Colonic mucosa (tissue), 4 donors: ENCODE measurements around the gene SYTL3. TPM values are rescaled to one million over a fixed set of nuclear protein-coding genes. Genes with fewer than 3 reads are reported as not detected.
A peak's percentile ranks its signal among the peaks of the same experiment; 100 is the strongest.
"Not testable (repeated sequence)": the region's sequence is repeated elsewhere in the genome, so short reads cannot be mapped to it uniquely, and the experiment has no call there.

Experiments used
- DNase-seq: peaks from one replicate; pipeline ENCODE4 v3.0.0-alpha.2; 2020
- H3K27ac ChIP-seq: fragments of 200-600 bp; one replicate; pipeline ENCODE4 v1.8.0; 2021
- H3K27me3 ChIP-seq: fragments of 200-600 bp; one replicate; pipeline ENCODE4 v1.8.0; 2021
- H3K36me3 ChIP-seq: fragments of 200-600 bp; one replicate; pipeline ENCODE4 v1.8.0; 2021
- H3K4me1 ChIP-seq: fragments of 200-600 bp; one replicate; pipeline ENCODE4 v1.8.0; 2021; ENCODE audit warnings: mild to moderate bottlenecking
- H3K4me3 ChIP-seq: fragments of 200-600 bp; one replicate; pipeline ENCODE4 v1.8.0; 2021
- H3K9ac ChIP-seq, 2 donors: one replicate each; pipeline ENCODE4 v1.7.0; 2013; ENCODE audit warnings: control low read depth in 2 of 2, low read depth in 2 of 2, low read length in 2 of 2
- H3K9me3 ChIP-seq: fragments of 200-600 bp; one replicate; pipeline ENCODE4 v1.8.0; 2021
- intact Hi-C: fragments of 100-400 bp; cut with DNase I; formaldehyde crosslinking; loops from one replicate; pipeline ENCODE4 v1.14.1; 2022
- total RNA-seq, 2 donors: library from RNA; stranded (reverse); fragmentation: NEBNext Ultra II Directional in 1 of 2; extraction: Animal tissue kit (Norgen Biotek cat#: 25700) in 1 of 2; gene quantifications; one replicate each; pipeline ENCODE4 v1.2.1, GENCODE V29; 2021
- TF ChIP-seq, protein P1 (sequence below): fragments of 200-600 bp; IDR thresholded peaks from one replicate; pipeline ENCODE4 v1.8.0; 2022; ENCODE audit warnings: antibody characterized with exemption, mild to moderate bottlenecking
- donor health status: healthy.
- donor health status: DM: no; HTN: no; CAD: no.
- donor health status: DM: no; HTN: no; CAD: no.

The SYTL3 gene
- total RNA-seq, 2 donors from 2014 or later, result 1.1 to 3.1 TPM

DNA sequence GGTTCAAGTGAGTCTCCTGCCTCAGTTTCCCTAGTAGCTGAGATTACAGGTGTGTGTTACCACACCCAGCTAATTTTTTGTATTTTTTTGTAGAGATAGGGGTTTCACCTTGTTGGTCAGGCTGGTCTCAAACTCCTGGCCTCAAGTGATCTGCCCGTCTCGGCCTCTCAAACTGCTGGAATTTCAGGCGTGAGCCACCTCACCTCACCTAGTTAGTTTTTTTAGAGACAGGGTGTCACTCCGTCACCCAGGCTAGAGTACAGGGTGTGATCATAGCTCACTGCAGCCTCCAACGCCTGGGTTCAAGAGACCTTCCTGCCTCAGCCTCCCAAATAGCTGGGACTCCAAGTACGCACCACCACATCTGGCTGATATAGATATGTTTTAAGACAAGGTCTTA lies 22.9 kb downstream of the SYTL3 start:
- intact Hi-C loops, result no loop called here
- H3K4me1 ChIP-seq, result no peaks in the 10 kb centered on the region
- H3K4me3 ChIP-seq, result no peak overlapping the region
- H3K9ac ChIP-seq, result no peak overlapping the region
- H3K9me3 ChIP-seq, result no peaks in the 10 kb centered on the region
- H3K27ac ChIP-seq, result no peak overlapping the region
- TF ChIP-seq, protein P1, sequence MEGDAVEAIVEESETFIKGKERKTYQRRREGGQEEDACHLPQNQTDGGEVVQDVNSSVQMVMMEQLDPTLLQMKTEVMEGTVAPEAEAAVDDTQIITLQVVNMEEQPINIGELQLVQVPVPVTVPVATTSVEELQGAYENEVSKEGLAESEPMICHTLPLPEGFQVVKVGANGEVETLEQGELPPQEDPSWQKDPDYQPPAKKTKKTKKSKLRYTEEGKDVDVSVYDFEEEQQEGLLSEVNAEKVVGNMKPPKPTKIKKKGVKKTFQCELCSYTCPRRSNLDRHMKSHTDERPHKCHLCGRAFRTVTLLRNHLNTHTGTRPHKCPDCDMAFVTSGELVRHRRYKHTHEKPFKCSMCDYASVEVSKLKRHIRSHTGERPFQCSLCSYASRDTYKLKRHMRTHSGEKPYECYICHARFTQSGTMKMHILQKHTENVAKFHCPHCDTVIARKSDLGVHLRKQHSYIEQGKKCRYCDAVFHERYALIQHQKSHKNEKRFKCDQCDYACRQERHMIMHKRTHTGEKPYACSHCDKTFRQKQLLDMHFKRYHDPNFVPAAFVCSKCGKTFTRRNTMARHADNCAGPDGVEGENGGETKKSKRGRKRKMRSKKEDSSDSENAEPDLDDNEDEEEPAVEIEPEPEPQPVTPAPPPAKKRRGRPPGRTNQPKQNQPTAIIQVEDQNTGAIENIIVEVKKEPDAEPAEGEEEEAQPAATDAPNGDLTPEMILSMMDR, result no peak
- H3K36me3 ChIP-seq, result no peaks in the 10 kb centered on the region
- peak; percentile 4 for DNase-seq
- H3K27me3 ChIP-seq, result no peaks in the 10 kb centered on the region

DNA sequence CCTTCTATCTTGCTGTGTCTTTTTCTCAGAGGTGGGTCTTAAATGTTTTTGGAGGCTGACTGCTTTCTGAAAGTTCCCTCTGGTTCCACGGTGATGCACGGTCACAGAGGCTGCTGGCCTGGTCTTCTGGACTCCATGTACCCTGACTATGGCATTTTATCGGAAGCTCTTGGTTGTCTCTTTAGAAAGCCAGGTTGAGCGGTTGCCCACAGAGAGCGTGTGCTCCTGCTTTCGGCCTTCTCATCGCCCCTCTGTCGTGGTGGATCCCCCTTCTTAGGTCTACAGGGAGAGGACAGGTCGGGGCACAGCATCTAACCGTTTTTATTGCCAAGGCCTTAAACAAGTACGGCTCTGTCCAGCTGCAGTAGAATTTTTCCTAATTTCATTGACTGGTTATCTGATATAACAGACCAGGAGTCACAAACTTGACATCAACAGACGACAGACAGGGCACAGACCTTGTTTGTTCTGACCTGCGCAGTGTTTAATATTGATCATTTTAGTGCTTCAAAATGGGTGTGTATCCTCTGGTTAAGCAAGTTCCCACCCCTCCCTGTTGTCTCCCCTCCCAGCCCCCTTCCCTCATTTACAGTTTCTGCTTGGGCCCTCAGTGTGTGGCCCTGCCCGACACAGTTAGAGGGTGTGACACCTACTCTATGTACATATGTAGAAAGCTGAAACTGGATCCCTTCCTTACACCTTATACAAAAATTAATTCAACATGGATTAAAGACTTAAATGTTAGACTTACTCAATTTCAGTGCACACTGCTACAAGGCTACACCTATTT lies 24.7 kb downstream of the SYTL3 start:
- Histone ChIP-seq H3K27ac (no peak overlapping the region), H3K9ac (no peak overlapping the region), H3K4me3 (no peak overlapping the region), H3K9me3 (no peaks in the 10 kb centered on the region), H3K27me3 (no peaks in the 10 kb centered on the region), H3K4me1 (no peaks in the 10 kb centered on the region), H3K36me3 (no peaks in the 10 kb centered on the region)
- TF ChIP-seq, protein P1, result no peak
- DNase-seq, result peak; percentile 9
- intact Hi-C loops, result no loop called here

DNA sequence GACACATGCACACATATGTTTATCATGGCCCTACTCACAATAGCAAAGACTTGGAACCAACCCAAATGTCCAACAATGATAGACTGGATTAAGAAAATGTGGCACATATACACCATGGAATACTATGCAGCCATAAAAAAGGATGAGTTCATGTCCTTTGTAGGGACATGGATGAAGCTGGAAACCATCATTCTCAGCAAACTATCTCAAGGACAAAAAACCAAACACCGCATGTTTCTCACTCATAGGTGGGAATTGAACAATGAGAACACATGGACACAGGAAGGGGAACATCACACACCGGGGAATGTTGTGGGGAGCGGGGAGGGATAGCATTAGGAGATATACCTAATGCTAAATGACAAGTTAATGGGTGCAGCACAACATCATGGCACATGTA lies 27.2 kb downstream of the SYTL3 start:
- H3K4me3 ChIP-seq, H3K27me3 ChIP-seq, H3K4me1 ChIP-seq, H3K27ac ChIP-seq, H3K9ac ChIP-seq, H3K36me3 ChIP-seq, intact Hi-C loops, H3K9me3 ChIP-seq: not testable (repeated sequence)
- peak; percentile 0 for DNase-seq

DNA sequence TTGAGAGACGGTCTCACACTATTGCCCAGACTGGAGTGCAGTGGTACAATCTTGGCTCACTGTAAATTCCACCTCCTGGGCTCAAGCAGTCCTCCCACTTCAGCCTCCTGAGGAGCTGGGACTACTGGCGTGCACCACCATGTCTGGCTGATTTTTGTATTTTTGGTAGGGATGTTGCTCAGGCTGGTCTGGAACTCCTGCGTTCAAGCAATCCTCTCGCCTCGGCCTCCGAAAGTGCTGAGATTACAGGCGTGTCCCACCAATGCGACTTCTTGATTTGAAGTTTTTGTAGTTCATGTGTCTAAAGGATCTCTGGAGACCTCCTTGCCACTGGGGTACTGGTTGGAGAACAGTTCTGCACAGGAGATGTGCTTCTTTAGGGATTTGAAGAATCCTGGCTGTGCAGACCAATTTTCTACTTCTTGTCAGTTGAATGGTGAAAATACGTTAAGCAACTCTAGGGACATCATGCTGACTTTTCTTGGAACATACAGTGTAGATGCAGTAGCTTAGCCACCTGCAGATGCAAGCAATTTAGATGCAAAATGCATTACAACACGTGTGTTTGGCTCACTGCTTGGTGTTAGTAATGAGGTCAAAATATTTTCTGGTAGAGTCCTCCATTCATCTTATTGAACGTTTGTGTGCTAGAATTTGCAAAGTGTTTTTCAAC lies 28.2 kb downstream of the SYTL3 start:
- Histone ChIP-seq H3K9me3 (no peaks in the 10 kb centered on the region), H3K27ac (no peak overlapping the region), H3K9ac (no peak overlapping the region), H3K4me1 (no peaks in the 10 kb centered on the region), H3K36me3 (no peaks in the 10 kb centered on the region), H3K4me3 (no peak overlapping the region), H3K27me3 (no peaks in the 10 kb centered on the region)
- DNase-seq, result peak; percentile 9
- intact Hi-C loops, result no loop called here
- TF ChIP-seq, protein P1, result no peak

DNA sequence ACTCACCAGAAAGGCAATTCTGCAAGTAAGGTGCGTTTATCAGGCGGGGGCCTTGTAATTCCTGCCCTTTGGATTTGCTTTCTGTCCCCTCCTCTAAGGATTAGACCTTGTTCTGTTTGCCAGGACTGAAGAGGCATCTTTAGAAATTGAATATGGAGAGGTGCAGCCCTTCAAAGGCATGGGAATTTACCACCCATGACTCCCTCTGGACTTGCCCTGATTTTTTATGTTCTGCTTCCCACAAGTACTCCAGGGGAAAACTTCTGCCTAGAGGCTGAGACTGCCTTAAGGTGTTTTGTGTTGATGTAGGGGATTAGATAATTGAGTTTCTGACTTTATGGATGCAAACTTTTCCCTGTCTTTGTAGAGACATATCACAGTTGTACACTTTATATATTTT lies 30.2 kb downstream of the SYTL3 start:
- TF ChIP-seq, protein P1, result no peak
- intact Hi-C loops, result no loop called here
- no peaks in the 10 kb centered on the region for H3K9me3 ChIP-seq

DNA sequence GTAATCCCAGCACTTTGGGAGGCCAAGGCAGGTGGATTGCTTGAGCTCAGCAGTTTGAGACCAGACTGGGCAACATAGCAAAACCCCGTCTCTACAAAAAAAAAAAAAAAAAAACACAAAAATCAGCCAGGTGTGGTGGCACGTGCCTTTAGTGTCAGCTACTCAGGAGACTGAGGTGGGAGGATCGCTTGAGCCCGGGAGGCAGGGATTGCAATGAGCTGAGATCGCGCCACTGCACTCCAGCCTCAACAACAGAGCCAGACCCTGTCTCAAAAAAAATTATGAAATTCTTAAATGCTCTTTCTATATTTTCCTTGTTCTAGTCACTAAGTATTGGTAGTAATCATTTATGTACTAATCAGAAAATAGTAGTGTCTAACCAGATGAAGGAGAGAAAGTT lies 30.6 kb downstream of the SYTL3 start:
- H3K9ac ChIP-seq, result no peak overlapping the region
- H3K27me3 ChIP-seq, result no peaks in the 10 kb centered on the region
- H3K36me3 ChIP-seq, result no peaks in the 10 kb centered on the region
- H3K4me1 ChIP-seq, result no peaks in the 10 kb centered on the region
- H3K27ac ChIP-seq, result no peak overlapping the region
- DNase-seq, result no peak
- intact Hi-C loops, result no loop called here
- TF ChIP-seq, protein P1, result no peak
- no peaks in the 10 kb centered on the region for H3K9me3 ChIP-seq
- no peak overlapping the region for H3K4me3 ChIP-seq

More for the DNA sequence above, 30.2 kb downstream of the SYTL3 start:
- no peak for DNase-seq
- H3K9ac ChIP-seq, result no peak overlapping the region
- H3K27ac ChIP-seq, result no peak overlapping the region
- H3K4me1 ChIP-seq, result no peaks in the 10 kb centered on the region
- no peaks in the 10 kb centered on the region for H3K27me3 ChIP-seq
- H3K36me3 ChIP-seq, result no peaks in the 10 kb centered on the region
- H3K4me3 ChIP-seq, result no peak overlapping the region
